Testis (tissue), 2 donors: ENCODE measurements around the gene TOLLIP.

Source experiments
- POLR2A ChIP-seq: fragments of 450-650 bp; IDR thresholded peaks from one replicate; pipeline ENCODE4 v1.6.1; 2017; ENCODE audit warnings: antibody characterized with exemption, mild to moderate bottlenecking, moderate library complexity
- TF ChIP-seq, protein P1 (sequence below), 3 experiments: fragments of 450-650 bp in 2 of 3; fragments of 200-600 bp in 1 of 3; sonication (generic) in 1 of 3; IDR thresholded peaks; one replicate each; pipeline ENCODE4 v1.5.1; 2016 to 2019; ENCODE audit warnings: antibody characterized with exemption in 3 of 3, mild to moderate bottlenecking in 2 of 3, moderate library complexity in 1 of 3

DNA sequence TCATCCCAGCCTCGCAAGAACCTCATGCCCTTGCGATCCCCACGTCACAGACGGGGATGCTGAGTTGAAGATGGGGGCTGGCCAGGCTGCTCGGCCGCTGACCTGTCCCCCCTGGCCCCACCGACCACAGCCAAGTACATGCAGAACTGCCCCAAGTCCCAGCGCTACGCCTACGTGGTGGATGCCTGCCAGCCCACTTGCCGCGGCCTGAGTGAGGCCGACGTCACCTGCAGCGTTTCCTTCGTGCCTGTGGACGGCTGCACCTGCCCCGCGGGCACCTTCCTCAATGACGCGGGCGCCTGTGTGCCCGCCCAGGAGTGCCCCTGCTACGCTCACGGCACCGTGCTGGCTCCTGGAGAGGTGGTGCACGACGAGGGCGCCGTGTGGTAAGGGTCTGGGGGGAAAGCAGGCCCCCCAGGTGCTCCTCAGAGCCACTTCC lies 76.5 kb downstream of the TOLLIP start:
- TF ChIP-seq, protein P1, sequence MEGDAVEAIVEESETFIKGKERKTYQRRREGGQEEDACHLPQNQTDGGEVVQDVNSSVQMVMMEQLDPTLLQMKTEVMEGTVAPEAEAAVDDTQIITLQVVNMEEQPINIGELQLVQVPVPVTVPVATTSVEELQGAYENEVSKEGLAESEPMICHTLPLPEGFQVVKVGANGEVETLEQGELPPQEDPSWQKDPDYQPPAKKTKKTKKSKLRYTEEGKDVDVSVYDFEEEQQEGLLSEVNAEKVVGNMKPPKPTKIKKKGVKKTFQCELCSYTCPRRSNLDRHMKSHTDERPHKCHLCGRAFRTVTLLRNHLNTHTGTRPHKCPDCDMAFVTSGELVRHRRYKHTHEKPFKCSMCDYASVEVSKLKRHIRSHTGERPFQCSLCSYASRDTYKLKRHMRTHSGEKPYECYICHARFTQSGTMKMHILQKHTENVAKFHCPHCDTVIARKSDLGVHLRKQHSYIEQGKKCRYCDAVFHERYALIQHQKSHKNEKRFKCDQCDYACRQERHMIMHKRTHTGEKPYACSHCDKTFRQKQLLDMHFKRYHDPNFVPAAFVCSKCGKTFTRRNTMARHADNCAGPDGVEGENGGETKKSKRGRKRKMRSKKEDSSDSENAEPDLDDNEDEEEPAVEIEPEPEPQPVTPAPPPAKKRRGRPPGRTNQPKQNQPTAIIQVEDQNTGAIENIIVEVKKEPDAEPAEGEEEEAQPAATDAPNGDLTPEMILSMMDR (IDR thresholded peaks at IDR 0.05) = no peak
- no peak for TF ChIP-seq POLR2A
